H1 (cell line): ENCODE measurements around the gene AMIGO2. TPM values are rescaled to one million over a fixed set of nuclear protein-coding genes. Genes with fewer than 3 reads are reported as not detected.

Experiments used
- CTCF ChIA-PET: fragments of 300-600 bp; sonication (Branson Sonifier 250); formaldehyde crosslinking; loops from one replicate; lab custom pipeline; 2021; ENCODE audit not compliant: partially characterized antibody; lab: Charles Lee
- POLR2A ChIA-PET: fragments of 300-600 bp; sonication (Branson Sonifier 250); formaldehyde crosslinking; loops from one replicate; lab custom pipeline; 2021; ENCODE audit warnings: inconsistent platforms; ENCODE audit not compliant: partially characterized antibody; lab: Charles Lee
- DNase-seq, 2 experiments: peaks; one replicate each; pipeline versions ENCODE4 v3.0.0 to v3.0.0-alpha.2; 2010 to 2022; ENCODE audit warnings: low spot score in 2 of 2, low read depth in 1 of 2, mixed read lengths in 1 of 2
- FAIRE-seq: peaks from 2 replicates; lab custom pipeline; 2011; peaks lifted over from hg19 to GRCh38; lab: Jason Lieb, UNC
- H2AFZ ChIP-seq: 2 replicates; pipeline ENCODE4 v1.8.1; 2012; ENCODE audit warnings: low read length, inconsistent platforms
- H2AK5ac ChIP-seq: 2 replicates; pipeline ENCODE4 v1.6.1; 2013; ENCODE audit warnings: low read depth, low read length
- H2BK120ac ChIP-seq: replicated peaks from 2 replicates; pipeline ENCODE3; 2013; ENCODE audit warnings: low read depth, low read length, inconsistent platforms
- H2BK12ac ChIP-seq: 2 replicates; pipeline ENCODE4 v1.6.1; 2013; ENCODE audit warnings: low read depth, low read length
- H2BK15ac ChIP-seq: 2 replicates; pipeline ENCODE4 v1.6.1; 2013; ENCODE audit warnings: low read length
- H2BK20ac ChIP-seq: 2 replicates; pipeline ENCODE4 v1.6.1; 2013; ENCODE audit warnings: low read length
- H2BK5ac ChIP-seq: 2 replicates; pipeline ENCODE4 v1.6.1; 2013; ENCODE audit warnings: low read depth, low read length
- H3K14ac ChIP-seq: 2 replicates; pipeline ENCODE4 v1.6.1; 2013; ENCODE audit warnings: inconsistent platforms; ENCODE audit not compliant: insufficient read length
- H3K18ac ChIP-seq: 2 replicates; pipeline ENCODE4 v1.6.1; 2013; ENCODE audit warnings: low read length; ENCODE audit errors: extremely low read depth
- H3K23ac ChIP-seq: 2 replicates; pipeline ENCODE4 v1.6.1; 2013; ENCODE audit warnings: inconsistent platforms; ENCODE audit not compliant: insufficient read length
- H3K23me2 ChIP-seq: 2 replicates; pipeline ENCODE4 v1.6.1; 2013; ENCODE audit warnings: low read depth, low read length
- H3K27ac ChIP-seq: 2 replicates; pipeline ENCODE4 v1.6.1; 2011; ENCODE audit warnings: low read depth, low read length, inconsistent platforms
- H3K27me3 ChIP-seq, 4 experiments: replicated peaks in 1 of 4; 1 replicate in 1 of 4; 2 replicates in 3 of 4; pipeline versions ENCODE4 v1.6.1 to v1.8.1; 2011 to 2013; ENCODE audit warnings: low read length in 3 of 4, mild to moderate bottlenecking in 3 of 4, inconsistent platforms in 2 of 4, mixed read lengths in 2 of 4, moderate library complexity in 1 of 4; ENCODE audit not compliant: control insufficient read depth in 3 of 4, insufficient read depth in 3 of 4; ENCODE audit errors: extremely low read depth in 1 of 4
- H3K36me3 ChIP-seq, 4 experiments: 2 replicates each; pipeline versions ENCODE4 v1.6.1 to v1.8.1; 2011 to 2013; ENCODE audit warnings: mild to moderate bottlenecking in 4 of 4, low read length in 3 of 4, moderate library complexity in 2 of 4, control low read depth in 1 of 4, inconsistent platforms in 1 of 4; ENCODE audit not compliant: insufficient read depth in 4 of 4, control insufficient read depth in 2 of 4
- H3K4ac ChIP-seq: replicated peaks from 2 replicates; pipeline ENCODE3; 2013; ENCODE audit warnings: low read length, low read depth, mixed read lengths, inconsistent platforms; ENCODE audit not compliant: insufficient read length
- H3K4me1 ChIP-seq, 4 experiments: replicated peaks in 1 of 4; 1 replicate in 1 of 4; 2 replicates in 3 of 4; pipeline versions ENCODE4 v1.6.1 to v1.8.1; 2011 to 2013; ENCODE audit warnings: low read length in 3 of 4, inconsistent platforms in 2 of 4, mixed read lengths in 1 of 4; ENCODE audit not compliant: insufficient read depth in 4 of 4, control insufficient read depth in 3 of 4
- H3K4me2 ChIP-seq, 2 experiments: 2 replicates each; pipeline versions ENCODE4 v1.6.1 to v1.8.1; 2011 to 2013; ENCODE audit warnings: low read depth in 2 of 2, low read length in 2 of 2, control low read depth in 1 of 2, inconsistent platforms in 1 of 2, mild to moderate bottlenecking in 1 of 2; ENCODE audit not compliant: insufficient read depth in 1 of 2
- H3K4me3 ChIP-seq, 4 experiments: fragments of 200-600, 300-600 bp in 1 of 4; sonication (generic), shearing (Covaris generic), sonication (Bioruptor Twin) in 1 of 4; 2 replicates each; pipeline versions ENCODE4 v1.5.1 to v1.8.1; 2011 to 2016; ENCODE audit warnings: low read length in 4 of 4, low read depth in 3 of 4, control low read depth in 2 of 4, inconsistent platforms in 2 of 4, mild to moderate bottlenecking in 2 of 4, mixed read lengths in 1 of 4, moderate library complexity in 1 of 4; ENCODE audit not compliant: insufficient read depth in 2 of 4; ENCODE audit errors: extremely low read depth in 1 of 4
- H3K56ac ChIP-seq: replicated peaks from 2 replicates; pipeline ENCODE3; 2013; ENCODE audit warnings: low read depth, mild to moderate bottlenecking, mixed read lengths, low read length, inconsistent platforms; ENCODE audit not compliant: insufficient read length
- H3K79me1 ChIP-seq: 2 replicates; pipeline ENCODE4 v1.6.1; 2013; ENCODE audit warnings: low read depth, low read length, control low read depth
- H3K79me2 ChIP-seq, 2 experiments: 2 replicates each; pipeline versions ENCODE4 v1.6.1 to v1.8.1; 2012 to 2013; ENCODE audit warnings: low read length in 2 of 2, mild to moderate bottlenecking in 2 of 2, inconsistent platforms in 1 of 2; ENCODE audit not compliant: insufficient read depth in 2 of 2, control insufficient read depth in 1 of 2
- H3K9ac ChIP-seq, 4 experiments: replicated peaks in 1 of 4; 1 replicate in 1 of 4; 2 replicates in 3 of 4; pipeline versions ENCODE4 v1.6.1 to v1.8.1; 2011 to 2013; ENCODE audit warnings: low read depth in 3 of 4, low read length in 3 of 4, control low read depth in 2 of 4, mild to moderate bottlenecking in 2 of 4, moderate library complexity in 2 of 4, inconsistent platforms in 1 of 4; ENCODE audit errors: extremely low read depth in 1 of 4
- H3K9me3 ChIP-seq, 2 experiments: 2 replicates each; pipeline versions ENCODE4 v1.6.1 to v1.8.1; 2012 to 2013; ENCODE audit warnings: mild to moderate bottlenecking in 2 of 2, moderate library complexity in 2 of 2, control low read depth in 1 of 2, inconsistent platforms in 1 of 2, low read depth in 1 of 2, low read length in 1 of 2, mixed read lengths in 1 of 2; ENCODE audit not compliant: insufficient read depth in 2 of 2
- H4K20me1 ChIP-seq, 2 experiments: replicated peaks in 1 of 2; 2 replicates each; pipeline versions ENCODE3 to v1.8.1; 2011 to 2013; ENCODE audit warnings: inconsistent platforms in 2 of 2, low read length in 2 of 2, mild to moderate bottlenecking in 1 of 2; ENCODE audit not compliant: insufficient read depth in 2 of 2, control insufficient read depth in 1 of 2
- H4K5ac ChIP-seq: 2 replicates; pipeline ENCODE4 v1.6.1; 2013; ENCODE audit warnings: low read length, low read depth, mixed read lengths, inconsistent platforms; ENCODE audit not compliant: insufficient read length
- H4K8ac ChIP-seq: 2 replicates; pipeline ENCODE4 v1.8.0; 2013; ENCODE audit warnings: mild to moderate bottlenecking, moderate library complexity, low read length, inconsistent platforms; ENCODE audit not compliant: insufficient read depth; ENCODE audit errors: extremely low read depth
- H4K91ac ChIP-seq: replicated peaks from 2 replicates; pipeline ENCODE3; 2013; ENCODE audit warnings: low read length, mixed read lengths, inconsistent platforms; ENCODE audit not compliant: insufficient read length
- CEBPB ChIP-seq: IDR thresholded peaks from 2 replicates; pipeline ENCODE4 v1.6.1; 2012; ENCODE audit warnings: low read depth, low read length
- CTBP2 ChIP-seq: IDR thresholded peaks from 2 replicates; pipeline ENCODE4 v1.7.0; 2011; ENCODE audit warnings: borderline replicate concordance, mild to moderate bottlenecking, moderate library complexity, mixed read lengths, low read length; ENCODE audit not compliant: insufficient read depth, insufficient read length
- HDAC2 ChIP-seq, 2 experiments: fragments of 300-600 bp in 1 of 2; sonication (generic) in 1 of 2; IDR thresholded peaks; 2 replicates each; pipeline ENCODE4 v1.6.1; 2011 to 2012; ENCODE audit warnings: low read depth in 2 of 2, low read length in 2 of 2, mild to moderate bottlenecking in 2 of 2, moderate library complexity in 2 of 2, borderline replicate concordance in 1 of 2, inconsistent platforms in 1 of 2
- JUND ChIP-seq: IDR thresholded peaks from 2 replicates; pipeline ENCODE4 v1.6.1; 2011; ENCODE audit warnings: mild to moderate bottlenecking, improper control_type of control experiment, low read length
- whole genome bisulfite sequencing, 2 experiments: shearing (Covaris generic) in 1 of 2; methylation state at CpG; one replicate each; pipeline versions ENCODE4 v1.1.6 to v1.1.7; 2013 to 2015; ENCODE audit warnings: low lambda C conversion rate in 2 of 2, mixed read lengths in 2 of 2, inconsistent platforms in 1 of 2, low coverage in 1 of 2, missing lambda C conversion rate in 1 of 2; ENCODE audit not compliant: insufficient replicate concordance in 2 of 2, insufficient coverage in 1 of 2, insufficient read length in 1 of 2; ENCODE audit errors: extremely low coverage in 1 of 2, missing lambda C conversion rate in 1 of 2; 5-methylcytosine and 5-hydroxymethylcytosine counted together
- polyA plus RNA-seq, 7 experiments: library from polyadenylated mRNA; depleted of rRNA in 3 of 7; stranded (reverse) in 5 of 7; unstranded in 2 of 7; fragments of >200 nt in 5 of 7; fragments of 200-250 nt in 2 of 7; gene quantifications; 1 replicate in 5 of 7; 2 replicates in 1 of 7; 4 replicates in 1 of 7; pipeline versions ENCODE4 v1.2.1 to v1.2.3, GENCODE V29; 2011 to 2013; ENCODE audit warnings: missing spikeins in 2 of 7, mixed read lengths in 2 of 7
- total RNA-seq: library from RNA; stranded (reverse); fragmentation: NEBNext Ultra II Directional; extraction: Animal tissue kit (Norgen Biotek cat#: 25700); gene quantifications from 2 replicates; pipeline ENCODE4 v1.2.1, GENCODE V29; 2021

Gene AMIGO2
- total and polyA plus RNA-seq, 2 of the 8 experiments (the other 6 are each of a cell fraction or from before 2014, with no cell fraction given) = 1.7 to 3.3 TPM

DNA sequence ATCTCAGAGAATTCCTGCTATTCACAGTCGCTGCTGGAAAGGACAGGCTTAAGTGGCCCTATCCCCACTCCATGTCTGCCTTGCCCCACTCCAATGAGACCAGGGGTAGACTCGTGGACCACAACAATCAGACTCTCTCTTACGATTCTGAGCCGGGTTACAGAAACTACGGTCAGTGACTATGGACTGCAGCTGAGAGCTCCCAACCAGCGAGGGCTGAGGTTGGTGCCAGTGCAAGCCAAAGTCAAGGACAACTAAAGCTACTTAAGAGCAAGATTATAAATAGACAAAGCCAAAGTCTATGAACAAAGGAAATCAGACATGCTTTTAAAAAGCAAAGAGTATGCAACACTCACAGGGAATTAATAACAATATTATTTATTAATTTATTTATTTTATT, 18.3 kb upstream of the AMIGO2 start:
- no peak overlapping the region for H3K4me2 ChIP-seq
- H2BK5ac ChIP-seq = no peak overlapping the region
- H4K5ac ChIP-seq = no peak overlapping the region
- H2BK120ac ChIP-seq = no peak overlapping the region
- H3K23me2 ChIP-seq = no peaks in the 10 kb centered on the region
- no peak overlapping the region for H3K14ac ChIP-seq
- no peak overlapping the region for H4K8ac ChIP-seq
- no peak overlapping the region for H3K23ac ChIP-seq
- H2AFZ ChIP-seq = no peak overlapping the region
- no peak overlapping the region for H2AK5ac ChIP-seq
- H2BK15ac ChIP-seq = no peak overlapping the region
- H2BK20ac ChIP-seq = no peak overlapping the region
- no peak overlapping the region for H2BK12ac ChIP-seq
- H3K36me3 ChIP-seq = no peaks in the 10 kb centered on the region
- no peak overlapping the region for H3K27ac ChIP-seq
- H3K56ac ChIP-seq = no peak overlapping the region
- DNase-seq (no peak), FAIRE-seq (no peak)
- peaks cover 0 to 2% (median 0%) of the 10 kb centered on the region in 4 experiments; a peak in 1 of 7 replicates for H3K4me1 ChIP-seq
- H3K9me3 ChIP-seq = no peaks in the 10 kb centered on the region
- no peak overlapping the region for H4K91ac ChIP-seq
- 96% methylated on average over 6 of the region's 6 CpGs; no CpG with 5 or more reads in 1 of the 2 experiments for WGBS, 2 experiments
- POLR2A ChIA-PET = no interaction called here
- H3K4ac ChIP-seq = no peak overlapping the region
- H3K79me1 ChIP-seq = no peaks in the 10 kb centered on the region
- CTCF ChIA-PET = interaction anchor here (1.0 kb wide), 2 partner anchors 65 to 342 kb away, joined by 3 read pairs; no protein-coding TSS in a partner anchor
- H3K27me3 ChIP-seq = no peaks in the 10 kb centered on the region
- H4K20me1 ChIP-seq = no peaks in the 10 kb centered on the region
- no peak overlapping the region for H3K18ac ChIP-seq
- no peak overlapping the region for H3K9ac ChIP-seq
- H3K4me3 ChIP-seq = no peak overlapping the region
- H3K79me2 ChIP-seq = no peaks in the 10 kb centered on the region
- TF ChIP-seq CTBP2 (no peak), JUND (no peak), CEBPB (no peak), HDAC2 (IDR thresholded peaks at IDR 0.05; ENCODE audit: borderline replicate concordance in 1 of 2, low read depth in 2 of 2, low read length in 2 of 2) (no peak)
